HG03039 (cell line): Measurements from ENCODE around the gene CSTA.
A peak's percentile ranks its signal among the peaks of the same experiment; 100 is the strongest.

Experiments used
- ATAC-seq: cut with Tn5 transposase; IDR thresholded peaks from one replicate; pipeline ENCODE4 v1.9.1; 2021; ENCODE audit warnings: mild to moderate bottlenecking, moderate library complexity; ENCODE audit not compliant: unreplicated experiment

The CSTA gene, protein sequence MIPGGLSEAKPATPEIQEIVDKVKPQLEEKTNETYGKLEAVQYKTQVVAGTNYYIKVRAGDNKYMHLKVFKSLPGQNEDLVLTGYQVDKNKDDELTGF

GRCh38 chr3:122324871-122325323, at the start of gene CSTA:
Gene CSTA (plus strand): TSS chr3:122325248. CDS start chr3:122325293, 45 bp downstream.
- no peak for ATAC-seq

DNA sequence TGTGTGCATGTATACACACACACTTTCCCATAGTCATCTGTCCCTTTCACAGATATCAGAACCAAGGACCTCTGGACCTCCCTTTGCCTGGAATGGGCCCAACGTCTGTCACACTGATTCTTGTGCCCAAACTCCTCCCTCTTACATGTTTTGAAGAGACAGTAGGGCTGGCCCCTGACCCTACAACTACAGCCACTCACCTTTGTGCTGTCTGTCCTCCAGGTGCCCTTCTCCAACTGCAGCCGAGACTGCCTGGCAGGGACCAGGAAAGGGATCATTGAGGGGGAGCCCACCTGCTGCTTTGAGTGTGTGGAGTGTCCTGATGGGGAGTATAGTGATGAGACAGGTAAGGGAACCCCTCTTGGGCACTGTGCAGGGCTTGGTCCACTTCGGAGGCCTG, 43.2 kb upstream of the CSTA start:
- no peak for ATAC-seq

DNA sequence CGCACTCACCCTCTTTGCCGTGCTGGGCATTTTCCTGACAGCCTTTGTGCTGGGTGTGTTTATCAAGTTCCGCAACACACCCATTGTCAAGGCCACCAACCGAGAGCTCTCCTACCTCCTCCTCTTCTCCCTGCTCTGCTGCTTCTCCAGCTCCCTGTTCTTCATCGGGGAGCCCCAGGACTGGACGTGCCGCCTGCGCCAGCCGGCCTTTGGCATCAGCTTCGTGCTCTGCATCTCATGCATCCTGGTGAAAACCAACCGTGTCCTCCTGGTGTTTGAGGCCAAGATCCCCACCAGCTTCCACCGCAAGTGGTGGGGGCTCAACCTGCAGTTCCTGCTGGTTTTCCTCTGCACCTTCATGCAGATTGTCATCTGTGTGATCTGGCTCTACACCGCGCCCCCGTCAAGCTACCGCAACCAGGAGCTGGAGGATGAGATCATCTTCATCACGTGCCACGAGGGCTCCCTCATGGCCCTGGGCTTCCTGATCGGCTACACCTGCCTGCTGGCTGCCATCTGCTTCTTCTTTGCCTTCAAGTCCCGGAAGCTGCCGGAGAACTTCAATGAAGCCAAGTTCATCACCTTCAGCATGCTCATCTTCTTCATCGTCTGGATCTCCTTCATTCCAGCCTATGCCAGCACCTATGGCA, 41.1 kb upstream of the CSTA start:
- ATAC-seq: no peak

GRCh38 chr3:122284486-122284885, 40.6 kb upstream of the CSTA start:
- no peak for ATAC-seq

DNA sequence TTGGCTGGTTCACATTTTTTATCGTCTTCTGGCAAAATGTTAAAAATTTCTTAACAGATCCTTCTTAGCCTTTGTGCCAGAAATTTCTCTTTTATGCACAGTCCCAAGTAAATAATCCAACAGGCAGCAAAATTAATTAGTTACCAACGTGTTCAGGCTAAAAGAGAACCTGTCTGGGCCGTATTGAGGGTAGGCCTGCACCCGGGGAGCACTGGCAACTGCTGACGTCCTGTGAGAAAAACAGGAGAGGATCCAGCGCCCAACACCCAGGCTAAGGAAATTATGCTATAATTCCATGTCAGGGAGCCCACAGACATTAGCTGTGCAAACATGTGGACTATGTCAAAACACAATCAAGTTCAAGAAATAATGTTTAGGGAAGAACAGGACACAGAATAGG, 30.7 kb upstream of the CSTA start:
- ATAC-seq: no peak

DNA sequence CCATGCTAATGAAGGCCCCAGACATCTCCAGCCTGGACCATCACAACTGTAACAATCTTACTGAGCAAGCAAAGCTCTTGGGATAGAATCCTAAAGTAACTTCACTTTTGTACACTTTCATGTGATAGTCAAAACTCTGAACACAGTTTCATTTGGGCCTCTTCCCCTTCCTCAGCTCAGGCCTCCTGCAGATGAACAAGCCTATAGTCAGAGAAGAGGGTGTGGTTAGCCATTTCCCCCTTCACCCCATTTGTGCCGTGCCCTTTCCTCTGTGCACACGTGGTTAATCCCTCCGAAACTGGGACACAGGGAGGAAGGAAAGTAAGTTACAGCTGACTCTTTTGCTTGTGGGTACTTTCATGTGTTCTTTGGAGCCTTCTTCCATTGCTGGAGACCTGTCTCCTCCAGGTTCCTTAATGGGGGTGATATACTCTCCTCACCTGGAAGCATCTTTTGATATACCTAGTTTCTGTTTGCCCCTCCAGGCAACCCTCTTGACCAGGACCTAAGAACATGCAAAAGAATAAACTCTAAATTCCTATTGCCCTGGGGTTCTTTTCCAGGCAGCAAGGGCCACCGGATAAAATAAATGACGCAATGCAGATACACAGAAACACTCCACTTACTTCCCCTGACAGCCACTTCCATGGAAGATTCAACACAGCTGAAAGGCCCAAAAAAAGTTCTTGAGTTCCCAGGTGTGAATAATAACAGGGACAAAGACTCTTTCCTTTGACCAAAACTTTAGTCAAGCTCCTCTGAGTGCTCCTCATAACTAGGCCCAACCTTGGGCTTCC, 29.6 kb upstream of the CSTA start:
- no peak for ATAC-seq

DNA sequence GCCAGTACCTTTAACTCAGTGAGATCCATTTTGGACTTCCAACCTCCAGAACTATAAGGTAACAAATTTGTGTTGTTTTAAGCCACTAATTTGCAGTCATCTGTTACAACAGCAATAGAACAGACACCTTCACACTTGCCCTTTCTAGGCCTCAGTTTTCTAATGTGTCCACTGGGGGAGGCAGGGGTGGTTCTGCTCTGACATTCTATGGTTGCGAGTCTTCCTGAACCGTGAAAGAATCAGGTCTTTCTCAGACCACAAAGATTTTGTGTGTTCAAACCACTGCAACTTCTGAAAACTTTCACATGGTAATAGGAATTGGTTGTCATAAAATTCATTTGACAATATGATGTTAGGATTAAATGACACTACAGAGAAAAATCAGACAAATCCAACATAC, 26.8 kb upstream of the CSTA start:
- peak; percentile 62 for ATAC-seq

- ATAC-seq: no peak
Measured at GRCh38 chr3:122299215-122299614, 25.8 kb upstream of the CSTA start.

DNA sequence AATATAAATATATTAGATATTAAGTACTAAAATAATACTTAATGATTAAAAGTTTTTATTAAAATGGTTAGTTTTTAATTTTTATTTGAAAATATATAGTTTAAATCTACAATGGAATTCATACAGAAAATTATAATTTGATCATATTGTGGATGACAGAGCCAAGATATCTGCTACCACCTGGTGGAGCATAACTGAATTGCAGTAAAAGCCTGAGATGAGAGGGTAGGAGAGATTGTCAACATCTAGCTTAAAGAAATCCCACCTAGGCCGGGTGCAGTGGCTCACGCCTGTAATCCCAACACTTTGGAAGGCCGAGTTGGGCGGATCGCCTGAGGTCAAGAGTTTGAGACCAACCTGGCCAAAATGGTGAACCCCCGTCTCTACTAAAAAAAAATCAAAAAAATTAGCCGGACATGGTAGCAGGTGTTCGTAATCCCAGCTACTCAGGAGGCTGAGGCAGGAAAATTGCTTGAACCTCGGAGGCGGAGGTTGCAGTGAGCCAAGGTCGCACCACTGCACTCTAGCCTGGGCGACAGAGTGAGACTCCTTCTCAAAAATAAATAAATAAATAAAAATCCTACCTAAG, 25.1 kb upstream of the CSTA start:
- ATAC-seq: no peak

- peak; percentile 40 for ATAC-seq
Measured at GRCh38 chr3:122301063-122301462, 24.0 kb upstream of the CSTA start.

DNA sequence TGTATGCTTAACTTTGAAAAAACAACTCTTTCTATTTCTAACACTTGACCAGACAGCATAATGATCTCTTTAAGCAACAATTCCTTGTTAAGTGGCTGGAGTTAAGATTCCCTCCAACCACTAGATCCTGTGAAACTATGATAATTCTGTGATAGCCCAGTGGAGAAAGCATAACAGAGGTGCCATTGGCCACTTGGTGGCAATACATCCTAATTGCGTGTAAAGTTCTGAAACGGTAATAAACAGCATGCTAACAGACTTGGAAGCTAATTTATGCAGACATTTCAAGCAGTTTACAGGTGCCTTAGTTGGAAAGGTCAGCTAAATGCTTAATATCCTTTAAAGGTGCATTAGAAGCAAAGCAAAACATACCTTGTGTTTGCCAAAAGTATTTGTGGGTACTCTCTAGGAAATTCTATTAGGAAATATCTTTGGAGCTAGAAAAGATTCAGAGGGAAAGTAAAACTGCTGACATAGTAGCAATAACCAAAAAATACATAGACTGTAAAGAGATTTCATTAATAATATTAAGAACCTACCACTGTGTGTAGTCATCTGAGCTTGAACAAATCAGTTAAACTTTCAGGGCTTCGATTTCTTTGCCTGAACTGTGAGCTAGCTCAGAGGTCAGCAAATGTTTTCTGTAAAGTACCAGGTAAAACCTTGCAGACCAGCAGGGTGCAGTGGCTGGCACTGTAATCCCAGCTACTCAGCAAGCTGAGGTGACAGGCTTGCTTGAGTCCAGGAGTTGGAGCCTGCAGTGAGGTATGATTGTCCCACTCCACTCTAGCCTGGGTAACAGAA, 19.0 kb upstream of the CSTA start:
- ATAC-seq: no peak

GRCh38 chr3:122306622-122306953, 18.5 kb upstream of the CSTA start:
- ATAC-seq: no peak

GRCh38 chr3:122307094-122307687, 17.9 kb upstream of the CSTA start:
- no peak for ATAC-seq

DNA sequence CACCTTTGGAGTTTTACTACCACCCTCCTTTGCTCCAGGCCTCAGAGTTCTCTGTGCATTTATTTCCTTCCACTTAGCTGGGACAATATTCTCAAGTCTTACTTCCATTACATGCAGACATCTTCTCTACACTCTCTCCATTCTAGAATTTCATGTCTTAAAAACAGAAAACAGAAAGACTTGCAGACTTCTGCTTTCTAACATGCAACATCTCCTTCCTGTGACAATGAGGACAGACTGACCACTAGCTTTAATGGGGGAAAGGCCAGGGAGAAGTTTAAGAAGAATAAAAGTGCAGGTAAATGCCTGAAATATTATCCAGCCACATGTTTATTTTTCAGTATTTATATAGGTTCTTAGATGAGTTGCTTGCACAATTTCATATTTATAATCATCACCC, 17.1 kb upstream of the CSTA start:
- ATAC-seq: no peak

- ATAC-seq: no peak
Measured at GRCh38 chr3:122310361-122310760, 14.7 kb upstream of the CSTA start.

DNA sequence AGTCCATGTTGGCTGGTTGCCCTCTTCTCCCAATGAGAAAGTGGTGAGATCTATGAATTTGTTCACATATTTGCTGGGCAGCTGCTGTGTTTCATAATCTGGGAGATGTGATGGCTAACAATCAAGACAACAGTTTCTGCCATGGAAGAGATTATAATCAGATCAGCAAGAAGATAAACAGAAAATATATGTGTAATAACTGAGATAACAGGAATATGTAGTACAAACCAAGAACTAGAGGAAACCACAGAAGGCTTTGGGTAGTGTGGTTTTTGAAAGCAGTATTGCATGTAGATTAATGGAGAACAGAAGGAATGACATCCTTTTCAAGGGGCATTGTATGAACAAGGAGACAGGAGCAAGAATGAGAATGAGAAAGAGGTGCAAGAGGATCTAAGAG, 12.2 kb upstream of the CSTA start:
- no peak for ATAC-seq

DNA sequence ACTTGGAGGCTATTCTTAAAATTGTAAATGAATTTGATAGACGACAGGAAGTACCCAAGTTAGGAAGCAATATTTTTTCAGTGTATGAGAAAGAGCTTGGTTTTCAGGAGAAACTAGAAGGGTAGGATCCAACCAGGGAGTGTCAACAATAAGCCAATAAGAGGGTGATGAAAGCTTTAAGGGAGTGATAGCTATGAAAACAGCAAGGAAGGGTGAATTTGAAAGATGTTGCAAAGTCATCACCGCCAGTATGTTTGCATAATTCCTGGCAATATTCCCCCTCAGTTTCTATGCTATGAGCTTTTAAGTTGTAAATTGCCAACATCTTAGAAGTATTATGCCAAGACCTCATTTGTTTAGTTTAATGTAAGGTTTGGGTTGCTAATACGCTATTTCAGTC, 11.8 kb upstream of the CSTA start:
- no peak for ATAC-seq

- no peak for ATAC-seq
Measured at GRCh38 chr3:122314228-122314876, 10.7 kb upstream of the CSTA start.

- no peak for ATAC-seq
Measured at GRCh38 chr3:122315619-122316018, 9.4 kb upstream of the CSTA start.

GRCh38 chr3:122316368-122316767, 8.7 kb upstream of the CSTA start:
- no peak for ATAC-seq
